GM23338 (cell line): ENCODE results near the gene TDG. TPM values are rescaled to one million over a fixed set of nuclear protein-coding genes. Genes with fewer than 3 reads are reported as not detected.

Source experiments
- ATAC-seq: fragments of 200-7000 bp; cut with Tn5 transposase; 3 replicates; pipeline ENCODE4 v1.9.1; 2020
- DNase-seq: peaks from one replicate; pipeline ENCODE4 v3.0.0-alpha.2; 2015; ENCODE audit warnings: low spot score
- H2AFZ ChIP-seq: fragments of 200-600 bp; sonication (generic); 2 replicates; pipeline ENCODE4 v1.8.0; 2016; ENCODE audit warnings: antibody characterized with exemption, mild to moderate bottlenecking, moderate library complexity
- H3F3A ChIP-seq: fragments of 200-600 bp; sonication (generic); replicated peaks from 2 replicates; pipeline ENCODE4 v1.8.0; 2017; ENCODE audit warnings: antibody characterized with exemption, mixed run types, low read depth
- H3K27ac ChIP-seq: fragments of 200-600 bp; sonication (generic); 2 replicates; pipeline ENCODE4 v1.6.1; 2016; ENCODE audit warnings: low read depth
- H3K27me3 ChIP-seq: fragments of 200-600 bp; sonication (generic); 2 replicates; pipeline ENCODE4 v1.8.0; 2016; ENCODE audit warnings: mild to moderate bottlenecking, mixed run types, moderate library complexity; ENCODE audit not compliant: insufficient read depth
- H3K36me3 ChIP-seq: fragments of 200-600 bp; sonication (generic); 2 replicates; pipeline ENCODE4 v1.8.0; 2016; ENCODE audit warnings: mild to moderate bottlenecking; ENCODE audit not compliant: insufficient read depth
- H3K4me1 ChIP-seq: fragments of 200-600 bp; sonication (generic); 2 replicates; pipeline ENCODE4 v1.8.0; 2016; ENCODE audit warnings: mild to moderate bottlenecking, moderate library complexity; ENCODE audit not compliant: insufficient read depth
- H3K4me2 ChIP-seq: fragments of 200-600 bp; sonication (generic); 2 replicates; pipeline ENCODE4 v1.7.1; 2017; ENCODE audit warnings: mixed run types
- H3K4me3 ChIP-seq: fragments of 200-600 bp; sonication (generic); 2 replicates; pipeline ENCODE4 v1.6.1; 2016; ENCODE audit warnings: mixed run types
- H3K79me2 ChIP-seq: fragments of 200-600 bp; sonication (generic); replicated peaks from 2 replicates; pipeline ENCODE4 v1.8.0; 2017; ENCODE audit warnings: mild to moderate bottlenecking; ENCODE audit not compliant: insufficient read depth
- H3K9me2 ChIP-seq: fragments of 200-600 bp; sonication (generic); 2 replicates; pipeline ENCODE4 v1.8.0; 2017; ENCODE audit not compliant: insufficient read depth
- H4K20me1 ChIP-seq: fragments of 200-600 bp; sonication (generic); replicated peaks from 2 replicates; pipeline ENCODE4 v1.8.0; 2017; ENCODE audit warnings: mild to moderate bottlenecking; ENCODE audit not compliant: insufficient read depth
- H3K27ac Mint-ChIP-seq: 2 replicates; pipeline ENCODE4 v1.8.0; 2020; ENCODE audit warnings: inconsistent platforms, mild to moderate bottlenecking, moderate library complexity, mixed read lengths
- H3K27me3 Mint-ChIP-seq: 3 replicates; pipeline ENCODE4 v1.8.0; 2022; ENCODE audit warnings: low read depth, mild to moderate bottlenecking, moderate library complexity, mixed read lengths, inconsistent platforms; ENCODE audit not compliant: insufficient read depth, poor library complexity
- H3K36me3 Mint-ChIP-seq: 3 replicates; pipeline ENCODE4 v1.8.0; 2021; ENCODE audit warnings: low read depth, mild to moderate bottlenecking, inconsistent platforms, moderate library complexity, mixed read lengths
- H3K4me1 Mint-ChIP-seq: 3 replicates; pipeline ENCODE4 v1.8.0; 2020; ENCODE audit warnings: mild to moderate bottlenecking, inconsistent platforms, mixed read lengths
- H3K4me3 Mint-ChIP-seq: 3 replicates; pipeline ENCODE4 v1.8.0; 2021; ENCODE audit warnings: moderate library complexity, mild to moderate bottlenecking, inconsistent platforms, mixed read lengths
- H3K9me3 Mint-ChIP-seq: 3 replicates; pipeline ENCODE4 v1.8.0; 2020; ENCODE audit warnings: moderate library complexity, mild to moderate bottlenecking, inconsistent platforms, mixed read lengths
- EZH2phosphoT487 ChIP-seq: fragments of 200-600 bp; sonication (generic); IDR thresholded peaks from one replicate; pipeline ENCODE4 v1.8.1; 2018; ENCODE audit warnings: antibody characterized with exemption; ENCODE audit not compliant: unreplicated experiment
- JUNB ChIP-seq: IDR thresholded peaks from one replicate; pipeline ENCODE4 v1.6.1; 2016; ENCODE audit warnings: antibody characterized with exemption; ENCODE audit not compliant: unreplicated experiment
- NANOG ChIP-seq: IDR thresholded peaks from 2 replicates; pipeline ENCODE4 v1.6.1; 2016; ENCODE audit warnings: antibody characterized with exemption, borderline replicate concordance
- POLR2AphosphoS5 ChIP-seq: IDR thresholded peaks from 2 replicates; pipeline ENCODE4 v1.6.1; 2016; ENCODE audit warnings: antibody characterized with exemption, low read depth
- ZNF331 ChIP-seq: fragments of 250-450 bp; sonication (Bioruptor Pico); IDR thresholded peaks from 2 replicates; pipeline ENCODE4 v1.5.0; 2020; ENCODE audit warnings: low read depth, mild to moderate bottlenecking, moderate library complexity
- polyA plus RNA-seq: library from polyadenylated mRNA; unstranded; fragments of >200 nt; fragmentation: Nextera tagmentation; extraction: Ambion mirVana; gene quantifications from 2 replicates; pipeline ENCODE4 v1.2.1, GENCODE V29; 2016
- total RNA-seq: library from RNA; depleted of rRNA; stranded (reverse); fragments of >200 nt; shearing (Covaris generic); gene quantifications from 2 replicates; pipeline ENCODE4 v1.2.3, GENCODE V29; 2014
- TF ChIP-seq, protein P1 (sequence below): IDR thresholded peaks from 2 replicates; pipeline ENCODE4 v1.6.1; 2016; ENCODE audit warnings: antibody characterized with exemption
- TF ChIP-seq, protein P2 (sequence below), 2 experiments: fragments of 200-600 bp in 1 of 2; sonication (generic) in 1 of 2; conservative IDR thresholded peaks; 2 replicates each; pipeline versions ENCODE4 v1.5.1 to v1.6.1; 2016 to 2017; ENCODE audit warnings: antibody characterized with exemption in 2 of 2, low read depth in 2 of 2, mild to moderate bottlenecking in 2 of 2, moderate library complexity in 1 of 2
- TF ChIP-seq, protein P3 (sequence below): IDR thresholded peaks from one replicate; pipeline ENCODE4 v1.6.1; 2018; ENCODE audit warnings: antibody characterized with exemption; ENCODE audit not compliant: unreplicated experiment

Gene TDG
- total and polyA plus RNA-seq, 2 experiments from 2014 or later = 57.0 to 66.2 TPM

DNA sequence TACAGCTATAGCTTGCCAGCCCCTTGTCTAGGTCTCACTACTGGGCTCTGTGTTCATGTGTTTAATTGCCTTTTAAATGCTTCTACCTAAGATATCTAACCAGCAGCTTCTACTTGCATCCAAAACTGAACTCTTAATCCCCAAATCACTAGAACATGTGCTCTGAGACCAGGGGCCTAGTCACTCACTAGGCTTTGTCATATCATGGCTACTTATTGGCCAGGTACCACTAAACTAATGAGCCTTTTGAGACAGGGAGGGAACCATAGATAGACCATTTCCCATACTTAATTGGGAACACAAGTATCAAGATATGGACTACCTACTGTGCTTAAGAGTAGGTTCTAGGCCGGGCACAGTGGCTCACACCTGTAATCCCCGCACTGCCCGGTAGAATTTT lies 29.0 kb upstream of the TDG start (continued):
- TF ChIP-seq POLR2AphosphoS5 (no peak), NANOG (no peak), JUNB (no peak)
- TF ChIP-seq, protein P1, sequence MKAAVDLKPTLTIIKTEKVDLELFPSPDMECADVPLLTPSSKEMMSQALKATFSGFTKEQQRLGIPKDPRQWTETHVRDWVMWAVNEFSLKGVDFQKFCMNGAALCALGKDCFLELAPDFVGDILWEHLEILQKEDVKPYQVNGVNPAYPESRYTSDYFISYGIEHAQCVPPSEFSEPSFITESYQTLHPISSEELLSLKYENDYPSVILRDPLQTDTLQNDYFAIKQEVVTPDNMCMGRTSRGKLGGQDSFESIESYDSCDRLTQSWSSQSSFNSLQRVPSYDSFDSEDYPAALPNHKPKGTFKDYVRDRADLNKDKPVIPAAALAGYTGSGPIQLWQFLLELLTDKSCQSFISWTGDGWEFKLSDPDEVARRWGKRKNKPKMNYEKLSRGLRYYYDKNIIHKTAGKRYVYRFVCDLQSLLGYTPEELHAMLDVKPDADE = no peak
- TF ChIP-seq, protein P2, sequence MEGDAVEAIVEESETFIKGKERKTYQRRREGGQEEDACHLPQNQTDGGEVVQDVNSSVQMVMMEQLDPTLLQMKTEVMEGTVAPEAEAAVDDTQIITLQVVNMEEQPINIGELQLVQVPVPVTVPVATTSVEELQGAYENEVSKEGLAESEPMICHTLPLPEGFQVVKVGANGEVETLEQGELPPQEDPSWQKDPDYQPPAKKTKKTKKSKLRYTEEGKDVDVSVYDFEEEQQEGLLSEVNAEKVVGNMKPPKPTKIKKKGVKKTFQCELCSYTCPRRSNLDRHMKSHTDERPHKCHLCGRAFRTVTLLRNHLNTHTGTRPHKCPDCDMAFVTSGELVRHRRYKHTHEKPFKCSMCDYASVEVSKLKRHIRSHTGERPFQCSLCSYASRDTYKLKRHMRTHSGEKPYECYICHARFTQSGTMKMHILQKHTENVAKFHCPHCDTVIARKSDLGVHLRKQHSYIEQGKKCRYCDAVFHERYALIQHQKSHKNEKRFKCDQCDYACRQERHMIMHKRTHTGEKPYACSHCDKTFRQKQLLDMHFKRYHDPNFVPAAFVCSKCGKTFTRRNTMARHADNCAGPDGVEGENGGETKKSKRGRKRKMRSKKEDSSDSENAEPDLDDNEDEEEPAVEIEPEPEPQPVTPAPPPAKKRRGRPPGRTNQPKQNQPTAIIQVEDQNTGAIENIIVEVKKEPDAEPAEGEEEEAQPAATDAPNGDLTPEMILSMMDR (conservative IDR thresholded peaks at IDR 0.05; ENCODE audit: low read depth in 2 of 2) = no peak

- peaks cover 98% of the 10 kb centered on the region for H3K36me3 ChIP-seq
- no peak overlapping the region for H3K27ac Mint-ChIP-seq
- peaks cover 58% of the 10 kb centered on the region for H3F3A ChIP-seq
- peaks cover 47% of the 10 kb centered on the region for H4K20me1 ChIP-seq
- H2AFZ ChIP-seq = no peak overlapping the region
- H3K4me3 ChIP-seq = no peak overlapping the region
- no peaks in the 10 kb centered on the region for H3K4me1 ChIP-seq
- peaks cover 97% of the 10 kb centered on the region for H3K36me3 Mint-ChIP-seq
- peaks cover 8% of the 10 kb centered on the region for H3K79me2 ChIP-seq
- DNase-seq (no peak), ATAC-seq (no peak)
- H3K27ac ChIP-seq = 0 out of 2 replicates have a peak overlapping the region, but pooled peaks have one; percentile 61
- TF ChIP-seq, protein P2 (conservative IDR thresholded peaks at IDR 0.05; ENCODE audit: low read depth in 2 of 2) = no peak
- TF ChIP-seq, protein P3, sequence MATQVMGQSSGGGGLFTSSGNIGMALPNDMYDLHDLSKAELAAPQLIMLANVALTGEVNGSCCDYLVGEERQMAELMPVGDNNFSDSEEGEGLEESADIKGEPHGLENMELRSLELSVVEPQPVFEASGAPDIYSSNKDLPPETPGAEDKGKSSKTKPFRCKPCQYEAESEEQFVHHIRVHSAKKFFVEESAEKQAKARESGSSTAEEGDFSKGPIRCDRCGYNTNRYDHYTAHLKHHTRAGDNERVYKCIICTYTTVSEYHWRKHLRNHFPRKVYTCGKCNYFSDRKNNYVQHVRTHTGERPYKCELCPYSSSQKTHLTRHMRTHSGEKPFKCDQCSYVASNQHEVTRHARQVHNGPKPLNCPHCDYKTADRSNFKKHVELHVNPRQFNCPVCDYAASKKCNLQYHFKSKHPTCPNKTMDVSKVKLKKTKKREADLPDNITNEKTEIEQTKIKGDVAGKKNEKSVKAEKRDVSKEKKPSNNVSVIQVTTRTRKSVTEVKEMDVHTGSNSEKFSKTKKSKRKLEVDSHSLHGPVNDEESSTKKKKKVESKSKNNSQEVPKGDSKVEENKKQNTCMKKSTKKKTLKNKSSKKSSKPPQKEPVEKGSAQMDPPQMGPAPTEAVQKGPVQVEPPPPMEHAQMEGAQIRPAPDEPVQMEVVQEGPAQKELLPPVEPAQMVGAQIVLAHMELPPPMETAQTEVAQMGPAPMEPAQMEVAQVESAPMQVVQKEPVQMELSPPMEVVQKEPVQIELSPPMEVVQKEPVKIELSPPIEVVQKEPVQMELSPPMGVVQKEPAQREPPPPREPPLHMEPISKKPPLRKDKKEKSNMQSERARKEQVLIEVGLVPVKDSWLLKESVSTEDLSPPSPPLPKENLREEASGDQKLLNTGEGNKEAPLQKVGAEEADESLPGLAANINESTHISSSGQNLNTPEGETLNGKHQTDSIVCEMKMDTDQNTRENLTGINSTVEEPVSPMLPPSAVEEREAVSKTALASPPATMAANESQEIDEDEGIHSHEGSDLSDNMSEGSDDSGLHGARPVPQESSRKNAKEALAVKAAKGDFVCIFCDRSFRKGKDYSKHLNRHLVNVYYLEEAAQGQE = no peak
- TF ChIP-seq ZNF331 (CRISPR knock-in tag) (no peak), EZH2phosphoT487 (no peak)
- H3K4me2 ChIP-seq = no peak overlapping the region
- no peak overlapping the region for H3K4me3 Mint-ChIP-seq
- H3K9me2 ChIP-seq = no peaks in the 10 kb centered on the region
- no peaks in the 10 kb centered on the region for H3K9me3 Mint-ChIP-seq
- no peaks in the 10 kb centered on the region for H3K27me3 ChIP-seq
- no peaks in the 10 kb centered on the region for H3K4me1 Mint-ChIP-seq
- H3K27me3 Mint-ChIP-seq = peaks cover 6% of the 10 kb centered on the region
These were observed 20.7 kb upstream of the TDG start for GRCh38 chr12:103944964-103945363.
